AG09309 (cell line): Measurements from ENCODE around the gene RCN1.

Source experiments
- DNase-seq: peaks from one replicate; pipeline ENCODE4 v3.0.0-alpha.2; 2010; ENCODE audit warnings: low read depth
- H3K4me3 ChIP-seq: 2 replicates; pipeline ENCODE4 v1.5.1; 2011; ENCODE audit warnings: mild to moderate bottlenecking, low read depth, low read length, moderate library complexity; ENCODE audit not compliant: control insufficient read depth
- TF ChIP-seq, protein P1 (sequence below): IDR thresholded peaks from 2 replicates; pipeline ENCODE4 v1.5.1; 2011; ENCODE audit warnings: mild to moderate bottlenecking, low read depth, low read length, inconsistent platforms; ENCODE audit not compliant: insufficient read depth, control insufficient read depth; ENCODE audit errors: missing control alignments

The RCN1 gene

DNA sequence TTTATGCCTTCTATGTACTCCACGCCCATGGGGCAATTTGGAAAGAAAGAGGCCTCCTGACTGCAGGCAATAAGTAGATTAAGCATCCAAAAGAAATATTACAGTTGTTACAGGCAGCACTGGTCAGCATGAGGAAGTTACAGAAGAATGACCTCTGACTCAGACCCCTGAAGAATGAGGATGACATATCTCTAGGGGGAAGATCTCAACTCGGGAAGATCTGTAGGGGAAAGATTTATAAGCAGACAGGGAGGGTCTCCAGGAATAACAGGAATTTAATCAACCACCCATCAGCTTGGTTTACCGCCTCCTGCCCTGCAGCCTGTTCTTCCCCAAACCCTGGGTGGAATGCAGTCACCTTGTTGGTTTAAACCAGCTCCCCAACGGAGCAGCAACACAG lies 58.0 kb downstream of the RCN1 start:
- DNase-seq: no peak
- no peak overlapping the region for H3K4me3 ChIP-seq
- TF ChIP-seq, protein P1, sequence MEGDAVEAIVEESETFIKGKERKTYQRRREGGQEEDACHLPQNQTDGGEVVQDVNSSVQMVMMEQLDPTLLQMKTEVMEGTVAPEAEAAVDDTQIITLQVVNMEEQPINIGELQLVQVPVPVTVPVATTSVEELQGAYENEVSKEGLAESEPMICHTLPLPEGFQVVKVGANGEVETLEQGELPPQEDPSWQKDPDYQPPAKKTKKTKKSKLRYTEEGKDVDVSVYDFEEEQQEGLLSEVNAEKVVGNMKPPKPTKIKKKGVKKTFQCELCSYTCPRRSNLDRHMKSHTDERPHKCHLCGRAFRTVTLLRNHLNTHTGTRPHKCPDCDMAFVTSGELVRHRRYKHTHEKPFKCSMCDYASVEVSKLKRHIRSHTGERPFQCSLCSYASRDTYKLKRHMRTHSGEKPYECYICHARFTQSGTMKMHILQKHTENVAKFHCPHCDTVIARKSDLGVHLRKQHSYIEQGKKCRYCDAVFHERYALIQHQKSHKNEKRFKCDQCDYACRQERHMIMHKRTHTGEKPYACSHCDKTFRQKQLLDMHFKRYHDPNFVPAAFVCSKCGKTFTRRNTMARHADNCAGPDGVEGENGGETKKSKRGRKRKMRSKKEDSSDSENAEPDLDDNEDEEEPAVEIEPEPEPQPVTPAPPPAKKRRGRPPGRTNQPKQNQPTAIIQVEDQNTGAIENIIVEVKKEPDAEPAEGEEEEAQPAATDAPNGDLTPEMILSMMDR: no peak

DNA sequence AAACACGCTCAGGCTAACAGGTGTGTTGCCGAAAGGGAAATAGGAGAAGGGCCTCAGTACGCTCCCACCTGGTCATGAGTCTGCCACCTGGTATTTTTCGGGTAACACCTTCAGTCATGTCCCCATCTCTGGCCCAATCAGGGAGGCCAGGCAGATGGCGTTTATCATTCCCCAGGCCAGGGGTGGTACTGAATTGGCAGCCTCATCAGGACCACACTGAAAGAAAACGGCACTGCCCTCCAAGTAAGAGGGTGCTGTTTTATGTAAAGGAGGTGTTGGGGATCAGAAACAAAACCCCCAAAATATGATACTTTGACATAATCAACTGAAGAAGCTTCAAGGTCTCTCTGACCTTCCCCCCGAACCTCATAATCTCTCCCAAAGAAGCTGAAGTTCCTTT lies 58.9 kb downstream of the RCN1 start:
- TF ChIP-seq, protein P1: no peak
- DNase-seq: no peak
- no peak overlapping the region for H3K4me3 ChIP-seq

DNA sequence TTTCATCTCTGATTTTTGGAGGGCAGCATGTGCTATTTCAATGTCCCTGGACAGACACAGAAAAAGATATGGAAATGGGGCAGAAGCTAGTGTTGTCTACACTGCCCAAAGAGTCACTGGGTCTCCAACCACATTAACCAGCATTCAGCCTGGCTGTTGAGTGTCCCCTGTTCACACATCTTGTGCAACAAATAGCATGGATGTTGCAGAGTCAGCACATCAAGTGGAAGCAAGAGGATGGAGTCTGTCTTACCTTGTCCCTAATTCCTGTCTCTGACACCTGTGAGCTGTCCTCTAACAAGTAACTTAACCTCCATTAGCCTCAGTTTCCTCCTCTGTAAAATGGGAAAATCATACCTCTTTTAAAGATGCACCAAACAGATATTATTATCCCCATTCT lies 60.2 kb downstream of the RCN1 start:
- H3K4me3 ChIP-seq: no peak overlapping the region
- no peak for DNase-seq
- TF ChIP-seq, protein P1: no peak

DNA sequence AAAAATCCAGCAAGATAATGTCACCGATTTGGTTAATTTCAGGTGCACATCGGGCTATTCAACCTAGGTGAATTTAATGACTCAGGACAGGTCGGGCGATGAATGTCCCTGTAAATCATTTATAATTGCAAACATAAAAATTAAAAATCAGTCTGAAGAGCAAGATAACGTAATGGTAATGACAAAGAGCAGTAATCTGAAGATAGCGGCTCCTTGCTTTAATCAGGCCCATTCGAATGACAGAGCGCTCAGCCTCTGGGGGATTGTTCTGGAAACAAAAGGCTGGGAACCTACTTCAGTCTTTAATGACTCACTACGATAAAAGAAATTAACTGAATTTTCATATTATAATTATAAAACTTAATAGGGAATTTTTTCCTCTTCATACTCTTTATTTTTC lies 61.3 kb downstream of the RCN1 start:
- TF ChIP-seq, protein P1: no peak
- no peak for DNase-seq

DNA sequence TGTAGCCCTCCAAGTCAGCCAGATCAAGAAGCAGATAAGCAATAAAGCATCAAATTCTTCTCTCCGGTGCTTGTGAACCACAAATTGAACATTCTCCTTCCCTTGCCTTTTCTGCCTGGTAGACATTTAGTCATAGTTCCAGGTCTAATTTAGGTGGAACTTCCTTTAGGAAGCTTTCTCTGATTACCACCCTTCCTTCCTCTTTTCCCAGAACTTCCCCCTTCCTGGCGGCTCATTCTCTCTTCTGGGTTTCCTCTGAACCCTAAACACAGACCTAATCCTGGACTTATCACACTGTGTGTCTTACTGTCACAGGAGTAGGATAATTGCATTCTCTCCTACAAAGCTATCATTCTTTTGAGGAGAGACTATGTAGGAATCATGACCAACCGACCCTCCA lies 61.9 kb downstream of the RCN1 start:
- no peak overlapping the region for H3K4me3 ChIP-seq
- DNase-seq: no peak
- TF ChIP-seq, protein P1: no peak

More for the DNA sequence above, 61.3 kb downstream of the RCN1 start:
- H3K4me3 ChIP-seq: no peak overlapping the region

DNA sequence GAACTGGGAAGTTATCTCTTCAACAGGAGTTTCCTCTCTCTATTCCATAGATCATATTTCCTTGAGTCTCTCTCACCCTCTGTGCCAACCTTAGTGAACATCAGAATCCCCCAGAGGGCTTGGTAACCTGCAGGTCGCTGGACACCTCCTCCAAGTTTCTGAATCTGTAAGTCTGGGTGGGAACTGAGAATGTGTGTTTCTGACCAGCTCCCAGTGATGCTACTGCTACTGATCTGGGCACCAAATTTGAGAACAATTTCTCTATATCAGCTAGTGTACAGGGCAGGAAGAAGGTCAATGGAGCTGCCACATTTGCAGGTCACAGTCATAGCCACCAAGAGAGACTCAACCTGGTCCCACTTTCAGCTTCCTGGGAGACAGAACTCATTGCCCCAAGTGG lies 62.9 kb downstream of the RCN1 start:
- no peak overlapping the region for H3K4me3 ChIP-seq
- TF ChIP-seq, protein P1: no peak
- no peak for DNase-seq

DNA sequence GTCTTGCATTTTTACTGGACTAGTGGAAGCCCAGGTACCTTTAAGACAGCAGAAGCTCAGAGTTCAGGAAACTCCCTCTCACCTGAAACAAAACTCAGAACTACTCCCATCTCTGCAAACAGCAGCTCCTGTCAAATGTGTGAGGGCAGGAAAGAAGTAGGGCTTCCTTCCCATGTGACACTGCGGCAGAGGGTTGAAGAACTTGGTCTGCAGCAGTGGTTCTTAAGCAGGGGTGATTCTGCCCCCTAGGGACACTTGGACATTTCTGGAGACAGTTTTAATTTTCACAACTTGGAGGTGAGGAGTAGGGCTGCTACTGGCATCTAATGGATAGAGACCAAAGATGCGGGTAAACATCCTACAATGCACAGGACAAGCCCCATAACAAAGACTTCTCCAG lies 63.4 kb downstream of the RCN1 start:
- TF ChIP-seq, protein P1: peak; percentile 39
- peak; percentile 1 for DNase-seq
- no peak overlapping the region for H3K4me3 ChIP-seq
